Measurements from ENCODE around the gene FRMD5. TPM values are rescaled to one million over a fixed set of nuclear protein-coding genes. Genes with fewer than 3 reads are reported as not detected.
"Not testable (repeated sequence)": the region's sequence is repeated elsewhere in the genome, so short reads cannot be mapped to it uniquely, and the experiment has no call there.

FRMD5 gene
- total and polyA plus RNA-seq, 2 experiments from 2014 or later = 0.51 to 3.8 TPM

GRCh38 chr15:44231842-44232241 is 36.8 kb upstream of the FRMD5 start:
- Histone ChIP-seq H2AFZ (no peak overlapping the region), H3K9me3 (ENCODE audit: low read depth) (no peaks in the 10 kb centered on the region), H3K79me2 (no peaks in the 10 kb centered on the region), H3K9me2 (replicated peaks; ENCODE audit: insufficient read depth) (no peaks in the 10 kb centered on the region), H3K36me3 (replicated peaks; ENCODE audit: insufficient read depth, low read depth) (no peaks in the 10 kb centered on the region), H3K27me3 (no peaks in the 10 kb centered on the region), H3K4me3 (no peak overlapping the region), H3K4me2 (no peak overlapping the region), H4K20me1 (ENCODE audit: insufficient read depth, poor library complexity, severe bottlenecking) (no peaks in the 10 kb centered on the region), H3K4me1 (ENCODE audit: insufficient read depth) (no peaks in the 10 kb centered on the region), H3K27ac (no peak overlapping the region)
- DNase-seq (ENCODE audit: low spot score) = no peak
- 19% methylated on average over 1 of the region's 1 CpG for WGBS (ENCODE audit: low lambda C conversion rate, missing lambda C conversion rate)
- no peak for TF ChIP-seq EZH2 (IDR thresholded peaks at IDR 0.05; ENCODE audit: borderline replicate concordance)

- H3K36me3 ChIP-seq (replicated peaks; ENCODE audit: insufficient read depth, low read depth); H3K27ac ChIP-seq; DNase-seq (ENCODE audit: low spot score); H3K4me1 ChIP-seq (ENCODE audit: insufficient read depth); H3K4me2 ChIP-seq; H2AFZ ChIP-seq; H3K27me3 ChIP-seq; H3K9me3 ChIP-seq (ENCODE audit: low read depth); H3K4me3 ChIP-seq; H3K79me2 ChIP-seq; H3K9me2 ChIP-seq (replicated peaks; ENCODE audit: insufficient read depth); H4K20me1 ChIP-seq (ENCODE audit: insufficient read depth, poor library complexity, severe bottlenecking): not testable (repeated sequence)
- 74% methylated on average over 4 of the region's 4 CpGs for WGBS (ENCODE audit: low lambda C conversion rate, missing lambda C conversion rate)
Observed at GRCh38 chr15:44229301-44229700, 34.2 kb upstream of the FRMD5 start.

- DNase-seq (ENCODE audit: low spot score) = no peak
- Histone ChIP-seq H3K27me3 (no peaks in the 10 kb centered on the region), H3K27ac (no peak overlapping the region), H4K20me1 (ENCODE audit: insufficient read depth, poor library complexity, severe bottlenecking) (no peaks in the 10 kb centered on the region), H3K4me1 (ENCODE audit: insufficient read depth) (no peaks in the 10 kb centered on the region), H3K9me2 (replicated peaks; ENCODE audit: insufficient read depth) (no peaks in the 10 kb centered on the region), H3K36me3 (replicated peaks; ENCODE audit: insufficient read depth, low read depth) (no peaks in the 10 kb centered on the region), H3K79me2 (no peaks in the 10 kb centered on the region), H3K4me3 (no peak overlapping the region), H3K9me3 (ENCODE audit: low read depth) (no peaks in the 10 kb centered on the region), H3K4me2 (no peak overlapping the region), H2AFZ (no peak overlapping the region)
- no peak for TF ChIP-seq EZH2 (IDR thresholded peaks at IDR 0.05; ENCODE audit: borderline replicate concordance)
- no peak for TF ChIP-seq EZH2phosphoT487 (IDR thresholded peaks at IDR 0.05; ENCODE audit: low read depth, severe bottlenecking, unreplicated experiment)
- TF ChIP-seq CTCF (IDR thresholded peaks at IDR 0.05; ENCODE audit: poor library complexity) = no peak
Observed at GRCh38 chr15:44227584-44227983, 32.5 kb upstream of the FRMD5 start.

DNA sequence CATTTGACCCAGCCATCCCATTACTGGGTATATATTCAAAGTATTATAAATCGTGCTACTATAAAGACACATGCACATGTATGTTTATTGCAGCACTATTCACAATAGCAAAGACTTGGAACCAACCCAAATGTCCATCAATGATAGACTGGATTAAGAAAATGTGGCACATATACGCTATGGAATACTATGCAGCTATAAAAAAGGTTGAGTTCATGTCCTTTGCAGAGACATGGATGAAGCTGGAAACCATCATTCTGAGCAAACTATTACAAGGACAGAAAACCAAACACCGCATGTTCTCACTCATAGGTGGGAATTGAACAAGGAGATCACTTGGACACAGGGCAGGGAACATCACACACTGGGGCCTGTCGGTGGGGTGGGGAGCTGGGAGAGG is 31.9 kb upstream of the FRMD5 start:
- H3K9me3 ChIP-seq (ENCODE audit: low read depth); DNase-seq (ENCODE audit: low spot score); H3K9me2 ChIP-seq (replicated peaks; ENCODE audit: insufficient read depth); H3K79me2 ChIP-seq; H4K20me1 ChIP-seq (ENCODE audit: insufficient read depth, poor library complexity, severe bottlenecking); H3K27ac ChIP-seq; H3K4me1 ChIP-seq (ENCODE audit: insufficient read depth); H3K27me3 ChIP-seq; H3K36me3 ChIP-seq (replicated peaks; ENCODE audit: insufficient read depth, low read depth); H2AFZ ChIP-seq; H3K4me3 ChIP-seq; H3K4me2 ChIP-seq: not testable (repeated sequence)
- WGBS (ENCODE audit: low lambda C conversion rate, missing lambda C conversion rate) = 94% methylated on average over 4 of the region's 4 CpGs

DNA sequence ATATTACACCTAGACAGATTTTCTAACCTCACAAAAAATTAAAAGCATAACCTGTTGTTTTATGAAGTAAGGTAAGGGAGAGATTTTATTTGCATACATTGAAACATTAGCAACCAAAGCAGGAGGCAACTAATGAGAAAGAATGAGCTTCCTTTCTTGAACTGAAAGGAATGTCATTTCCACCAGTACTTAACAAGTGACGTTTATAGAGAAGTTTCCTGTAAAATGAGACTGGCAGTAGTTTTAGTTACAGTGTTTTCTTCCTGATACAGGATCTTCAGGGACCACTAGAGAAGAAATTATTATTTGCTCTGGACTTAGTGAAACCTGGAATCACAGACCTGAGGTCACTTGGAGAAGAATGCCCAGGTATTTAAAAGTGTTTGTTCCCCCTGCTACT is 27.4 kb upstream of the FRMD5 start:
- Histone ChIP-seq H3K27me3 (no peaks in the 10 kb centered on the region), H3K79me2 (no peaks in the 10 kb centered on the region), H3K9me3 (ENCODE audit: low read depth) (no peaks in the 10 kb centered on the region), H3K9me2 (replicated peaks; ENCODE audit: insufficient read depth) (no peaks in the 10 kb centered on the region), H3K4me2 (no peak overlapping the region), H3K27ac (peak overlapping the region; percentile 6), H3K36me3 (replicated peaks; ENCODE audit: insufficient read depth, low read depth) (no peaks in the 10 kb centered on the region), H3K4me1 (ENCODE audit: insufficient read depth) (peaks cover 4% of the 10 kb centered on the region), H3K4me3 (no peak overlapping the region), H2AFZ (no peak overlapping the region), H4K20me1 (ENCODE audit: insufficient read depth, poor library complexity, severe bottlenecking) (no peaks in the 10 kb centered on the region)
- TF ChIP-seq EZH2 (IDR thresholded peaks at IDR 0.05; ENCODE audit: borderline replicate concordance) = no peak
- TF ChIP-seq CTCF (IDR thresholded peaks at IDR 0.05; ENCODE audit: poor library complexity) = no peak
- no peak for TF ChIP-seq EZH2phosphoT487 (IDR thresholded peaks at IDR 0.05; ENCODE audit: low read depth, severe bottlenecking, unreplicated experiment)
- WGBS (ENCODE audit: low lambda C conversion rate, missing lambda C conversion rate) = 29% methylated on average over 1 of the region's 1 CpG
- DNase-seq (ENCODE audit: low spot score) = no peak
